Thymus (tissue), 11 donors: Measurements from ENCODE around the gene NHLRC4. TPM values are rescaled to one million over a fixed set of nuclear protein-coding genes. Genes with fewer than 3 reads are reported as not detected.

Experiments used
- DNase-seq, 9 donors: peaks; one replicate each; pipeline ENCODE4 v3.0.0-alpha.2; 2013; ENCODE audit warnings: low spot score in 9 of 9, low read depth in 6 of 9, missing footprints in 1 of 9
- H3K27ac ChIP-seq, 2 donors: one replicate each; pipeline ENCODE4 v1.5.1; 2013; ENCODE audit warnings: control low read depth in 1 of 2, low read depth in 1 of 2, low read length in 1 of 2, mild to moderate bottlenecking in 1 of 2, moderate library complexity in 1 of 2
- H3K27me3 ChIP-seq, 2 donors: one replicate each; pipeline ENCODE4 v1.5.1; 2013; ENCODE audit warnings: low read length in 1 of 2; ENCODE audit not compliant: control insufficient read depth in 2 of 2, insufficient read depth in 1 of 2
- H3K36me3 ChIP-seq, 2 donors: one replicate each; pipeline ENCODE4 v1.5.1; 2013; ENCODE audit warnings: low read length in 1 of 2, mild to moderate bottlenecking in 1 of 2, moderate library complexity in 1 of 2; ENCODE audit not compliant: control insufficient read depth in 2 of 2, insufficient read depth in 2 of 2
- H3K4me1 ChIP-seq, 2 donors: one replicate each; pipeline ENCODE4 v1.5.1; 2013; ENCODE audit warnings: low read length in 2 of 2; ENCODE audit not compliant: control insufficient read depth in 2 of 2, insufficient read depth in 2 of 2
- H3K4me3 ChIP-seq, 2 donors: one replicate each; pipeline ENCODE4 v1.5.1; 2013; ENCODE audit warnings: low read length in 2 of 2, control low read depth in 1 of 2, mild to moderate bottlenecking in 1 of 2
- H3K9me3 ChIP-seq, 2 donors: one replicate each; pipeline ENCODE4 v1.5.1; 2013; ENCODE audit warnings: low read length in 1 of 2, mild to moderate bottlenecking in 1 of 2; ENCODE audit not compliant: control insufficient read depth in 2 of 2, insufficient read depth in 1 of 2
- WGBS: extraction: QIAGEN DNeasy Blood & Tissue Kit; methylation state at CpG from one replicate; pipeline ENCODE4 v1.1.7; 2013; 5-methylcytosine and 5-hydroxymethylcytosine counted together
- polyA plus RNA-seq: library from polyadenylated mRNA; stranded (reverse); fragments of 200-250 nt; gene quantifications from one replicate; pipeline ENCODE4 v1.2.3, GENCODE V29; 2013
- total RNA-seq: library from RNA; stranded (reverse); fragments of 120-200 nt; gene quantifications from one replicate; pipeline ENCODE4 v1.2.4, GENCODE V29; 2013
- donor health status: healthy.

NHLRC4 gene
- total and polyA plus RNA-seq, 2 donors: 3.1 to 5.5 TPM

GRCh38 chr16:523097-523741 is 43.6 kb upstream of the NHLRC4 start:
- DNase-seq: no peak
- H3K9me3 ChIP-seq: no peaks in the 10 kb centered on the region
- no peaks in the 10 kb centered on the region for H3K27me3 ChIP-seq
- no peak overlapping the region for H3K27ac ChIP-seq
- WGBS: 97% methylated on average over 22 of the region's 22 CpGs
- H3K4me3 ChIP-seq: no peak overlapping the region
- H3K36me3 ChIP-seq: peaks cover 4 to 22% of the 10 kb centered on the region in 2 donors
- peaks cover 11 to 18% of the 10 kb centered on the region in 2 donors for H3K4me1 ChIP-seq

GRCh38 chr16:524274-525040 is 42.3 kb upstream of the NHLRC4 start:
- H3K4me3 ChIP-seq: no peak overlapping the region
- peaks cover 14 to 28% of the 10 kb centered on the region in 2 donors for H3K4me1 ChIP-seq
- no peaks in the 10 kb centered on the region for H3K27me3 ChIP-seq
- H3K9me3 ChIP-seq: no peaks in the 10 kb centered on the region
- DNase-seq: no peak
- peaks cover 4 to 18% of the 10 kb centered on the region in 2 donors for H3K36me3 ChIP-seq
- H3K27ac ChIP-seq: no peak overlapping the region
- 94% methylated on average over 24 of the region's 24 CpGs for WGBS

GRCh38 chr16:525123-525519 is 41.7 kb upstream of the NHLRC4 start:
- Histone ChIP-seq H3K4me3 (no peak overlapping the region), H3K4me1 (peaks cover 16 to 33% of the 10 kb centered on the region in 2 donors), H3K36me3 (peaks cover 4 to 11% of the 10 kb centered on the region in 2 donors), H3K9me3 (no peaks in the 10 kb centered on the region), H3K27ac (no peak overlapping the region), H3K27me3 (no peaks in the 10 kb centered on the region)
- WGBS: 96% methylated on average over 8 of the region's 8 CpGs
- DNase-seq: no peak

GRCh38 chr16:525520-526180 is 41.2 kb upstream of the NHLRC4 start:
- H3K4me1 ChIP-seq: peaks cover 16 to 33% of the 10 kb centered on the region in 2 donors
- WGBS: 95% methylated on average over 13 of the region's 13 CpGs

GRCh38 chr16:526181-527014 is 40.4 kb upstream of the NHLRC4 start:
- no peaks in the 10 kb centered on the region for H3K27me3 ChIP-seq
- DNase-seq: peak in 1 of 9 donors; percentile 4
- no peaks in the 10 kb centered on the region for H3K9me3 ChIP-seq
- peak overlapping the region; percentile 62 to 87 for H3K4me3 ChIP-seq
- peaks cover 16 to 33% of the 10 kb centered on the region in 2 donors for H3K4me1 ChIP-seq
- 16% methylated on average over 26 of the region's 26 CpGs for WGBS
- peak overlapping the region; percentile 6 to 98 for H3K27ac ChIP-seq
- peaks cover 0 to 3% of the 10 kb centered on the region in 2 donors for H3K36me3 ChIP-seq

More at GRCh38 chr16:525520-526180, 41.2 kb upstream of the NHLRC4 start:
- DNase-seq: no peak
- peak overlapping the region in 1 of 2 donors; percentile 62 for H3K4me3 ChIP-seq
- peaks cover 0 to 7% of the 10 kb centered on the region in 2 donors for H3K36me3 ChIP-seq
- H3K27me3 ChIP-seq: no peaks in the 10 kb centered on the region
- H3K27ac ChIP-seq: no peak overlapping the region
- H3K9me3 ChIP-seq: no peaks in the 10 kb centered on the region

- peak; percentile 50 to 92 (median 78) for DNase-seq
- no peaks in the 10 kb centered on the region for H3K36me3 ChIP-seq
- no peaks in the 10 kb centered on the region for H3K27me3 ChIP-seq
- no peaks in the 10 kb centered on the region for H3K9me3 ChIP-seq
- H3K4me3 ChIP-seq: peak within 1 kb of the TSS; percentile 64 to 87
- H3K4me1 ChIP-seq: peaks cover 16 to 33% of the 10 kb centered on the region in 2 donors
- H3K27ac ChIP-seq: peak within 1 kb of the TSS; percentile 89 to 98
- WGBS: under 1% methylated on average over 129 of the region's 129 CpGs
Measured at GRCh38 chr16:527015-527903, 39.5 kb upstream of the NHLRC4 start, which contains the start of gene CAPN15. CAPN15 (plus strand) TSS chr16:527712; CDS start chr16:546839, 19,127 bp downstream.

GRCh38 chr16:528111-529011 is 38.4 kb upstream of the NHLRC4 start:
- Histone ChIP-seq H3K4me1 (peaks cover 16 to 33% of the 10 kb centered on the region in 2 donors), H3K27ac (peak overlapping the region in 1 of 2 donors; percentile 7), H3K36me3 (no peaks in the 10 kb centered on the region), H3K4me3 (peak overlapping the region; percentile 64 to 87), H3K9me3 (no peaks in the 10 kb centered on the region), H3K27me3 (no peaks in the 10 kb centered on the region)
- WGBS: 6% methylated on average over 55 of the region's 55 CpGs
- peak in 3 of 9 donors; percentile 6 to 37 (median 14) for DNase-seq
